Ascending aorta (tissue), 2 donors: ENCODE measurements around the gene PLCH2. TPM values are rescaled to one million over a fixed set of nuclear protein-coding genes. Genes with fewer than 3 reads are reported as not detected.

Experiments used
- DNase-seq, 2 donors: peaks; one replicate each; pipeline ENCODE4 v3.0.0-alpha.2; 2019; ENCODE audit warnings: low spot score in 2 of 2
- H3K27ac ChIP-seq, 2 donors: fragments of 200-600 bp; sonication (generic); one replicate each; pipeline ENCODE4 v1.5.1; 2016 to 2017; ENCODE audit warnings: mild to moderate bottlenecking in 1 of 2
- H3K27me3 ChIP-seq: fragments of 200-600 bp; sonication (generic); one replicate; pipeline ENCODE4 v1.5.1; 2017
- H3K36me3 ChIP-seq, 2 donors: fragments of 200-600 bp; sonication (generic); one replicate each; pipeline ENCODE4 v1.5.1; 2016
- H3K4me1 ChIP-seq, 2 donors: fragments of 200-600 bp; sonication (generic); one replicate each; pipeline ENCODE4 v1.5.1; 2016 to 2017; ENCODE audit warnings: mild to moderate bottlenecking in 1 of 2
- H3K4me3 ChIP-seq, 2 donors: fragments of 200-600 bp; sonication (generic); one replicate each; pipeline ENCODE4 v1.5.1; 2016 to 2017; ENCODE audit warnings: mild to moderate bottlenecking in 1 of 2
- H3K9me3 ChIP-seq, 2 donors: fragments of 200-600 bp; sonication (generic); one replicate each; pipeline ENCODE4 v1.5.1; 2016
- intact Hi-C: fragments of 100-400 bp; cut with DNase I; formaldehyde crosslinking; loops from one replicate; pipeline ENCODE4 v1.15.1; 2023
- total RNA-seq: library from RNA; depleted of rRNA; stranded (reverse); fragments of >200 nt; gene quantifications from one replicate; pipeline ENCODE4 v1.1.0, GENCODE V29; 2016
- TF ChIP-seq, protein P1 (sequence below), 3 experiments: fragments of 200-600 bp in 2 of 3; fragments of 450-650 bp in 1 of 3; sonication (generic) in 2 of 3; IDR thresholded peaks; one replicate each; pipeline ENCODE4 v1.5.1; 2016 to 2019; ENCODE audit warnings: antibody characterized with exemption in 3 of 3, mild to moderate bottlenecking in 1 of 3, moderate library complexity in 1 of 3

PLCH2 gene
- total RNA-seq, 1 donor from 2014 or later = not detected

DNA sequence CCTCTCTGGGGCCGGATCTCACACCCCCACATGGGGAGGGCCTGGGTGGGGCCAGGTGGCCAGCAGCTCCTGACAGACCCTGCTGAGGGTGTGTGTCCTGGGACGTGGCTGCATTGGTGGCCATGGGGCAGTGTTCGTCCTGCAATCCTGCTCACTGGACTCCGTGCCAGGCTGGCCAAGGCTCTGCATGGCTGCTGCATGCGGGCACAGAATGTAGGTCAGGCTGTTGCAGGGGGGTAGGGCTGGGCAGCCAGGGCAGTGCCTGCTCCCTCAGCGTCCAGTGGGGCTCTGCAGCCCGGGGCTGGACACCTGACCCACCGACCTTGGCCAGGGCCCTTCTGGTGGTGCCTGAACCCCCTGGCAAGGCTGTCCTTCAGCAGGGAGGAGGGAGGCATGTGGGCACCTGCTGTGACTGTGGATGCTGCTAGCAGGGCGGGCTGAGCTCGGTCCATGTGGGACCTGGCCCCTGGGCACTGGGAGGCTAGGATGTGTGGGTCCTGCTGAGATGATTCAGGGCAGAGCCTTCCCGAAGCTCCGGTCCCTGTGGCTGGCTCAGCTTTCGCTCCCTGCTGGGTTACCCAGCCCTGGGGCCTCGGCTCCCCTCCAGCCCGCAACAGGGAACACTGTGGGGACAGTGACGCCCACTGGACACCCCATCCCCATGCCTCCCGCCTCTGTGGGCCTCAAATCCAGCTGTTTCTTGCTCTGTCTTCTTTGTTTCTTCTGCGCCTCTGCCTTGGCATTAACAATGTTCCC lies 14.9 kb upstream of the PLCH2 start:
- Histone ChIP-seq H3K9me3 (no peaks in the 10 kb centered on the region), H3K4me3 (no peak overlapping the region), H3K27ac (no peak overlapping the region), H3K36me3 (no peaks in the 10 kb centered on the region), H3K4me1 (no peaks in the 10 kb centered on the region), H3K27me3 (peaks cover 3% of the 10 kb centered on the region)
- intact Hi-C loops = no loop called here
- DNase-seq = no peak
- TF ChIP-seq, protein P1, sequence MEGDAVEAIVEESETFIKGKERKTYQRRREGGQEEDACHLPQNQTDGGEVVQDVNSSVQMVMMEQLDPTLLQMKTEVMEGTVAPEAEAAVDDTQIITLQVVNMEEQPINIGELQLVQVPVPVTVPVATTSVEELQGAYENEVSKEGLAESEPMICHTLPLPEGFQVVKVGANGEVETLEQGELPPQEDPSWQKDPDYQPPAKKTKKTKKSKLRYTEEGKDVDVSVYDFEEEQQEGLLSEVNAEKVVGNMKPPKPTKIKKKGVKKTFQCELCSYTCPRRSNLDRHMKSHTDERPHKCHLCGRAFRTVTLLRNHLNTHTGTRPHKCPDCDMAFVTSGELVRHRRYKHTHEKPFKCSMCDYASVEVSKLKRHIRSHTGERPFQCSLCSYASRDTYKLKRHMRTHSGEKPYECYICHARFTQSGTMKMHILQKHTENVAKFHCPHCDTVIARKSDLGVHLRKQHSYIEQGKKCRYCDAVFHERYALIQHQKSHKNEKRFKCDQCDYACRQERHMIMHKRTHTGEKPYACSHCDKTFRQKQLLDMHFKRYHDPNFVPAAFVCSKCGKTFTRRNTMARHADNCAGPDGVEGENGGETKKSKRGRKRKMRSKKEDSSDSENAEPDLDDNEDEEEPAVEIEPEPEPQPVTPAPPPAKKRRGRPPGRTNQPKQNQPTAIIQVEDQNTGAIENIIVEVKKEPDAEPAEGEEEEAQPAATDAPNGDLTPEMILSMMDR (IDR thresholded peaks at IDR 0.05) = no peak

DNA sequence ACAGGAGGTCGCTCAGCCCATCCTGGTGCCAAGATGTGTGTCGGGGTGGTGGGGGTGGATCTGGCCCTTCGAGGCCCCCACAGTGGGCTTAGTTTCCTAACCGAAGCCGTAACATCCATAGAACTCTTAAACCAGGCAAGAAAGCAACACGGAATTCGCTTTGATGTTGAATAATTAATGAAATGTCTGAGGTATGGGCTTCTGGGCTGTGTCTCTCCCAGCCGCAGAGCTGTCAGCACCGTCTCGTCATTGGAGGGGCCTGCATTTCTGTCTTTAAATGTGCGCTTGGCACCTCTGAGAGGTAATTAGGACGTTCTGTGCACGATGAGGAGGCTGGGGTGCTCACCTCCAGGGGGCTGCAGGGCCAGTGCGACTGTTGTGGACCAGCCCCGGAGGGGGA lies 13.3 kb upstream of the PLCH2 start:
- intact Hi-C loops = no loop called here
- TF ChIP-seq, protein P1 (IDR thresholded peaks at IDR 0.05) = no peak
- Histone ChIP-seq H3K27ac (no peak overlapping the region), H3K36me3 (no peaks in the 10 kb centered on the region), H3K9me3 (no peaks in the 10 kb centered on the region), H3K27me3 (peaks cover 13% of the 10 kb centered on the region), H3K4me1 (no peaks in the 10 kb centered on the region), H3K4me3 (no peak overlapping the region)
- DNase-seq = no peak

DNA sequence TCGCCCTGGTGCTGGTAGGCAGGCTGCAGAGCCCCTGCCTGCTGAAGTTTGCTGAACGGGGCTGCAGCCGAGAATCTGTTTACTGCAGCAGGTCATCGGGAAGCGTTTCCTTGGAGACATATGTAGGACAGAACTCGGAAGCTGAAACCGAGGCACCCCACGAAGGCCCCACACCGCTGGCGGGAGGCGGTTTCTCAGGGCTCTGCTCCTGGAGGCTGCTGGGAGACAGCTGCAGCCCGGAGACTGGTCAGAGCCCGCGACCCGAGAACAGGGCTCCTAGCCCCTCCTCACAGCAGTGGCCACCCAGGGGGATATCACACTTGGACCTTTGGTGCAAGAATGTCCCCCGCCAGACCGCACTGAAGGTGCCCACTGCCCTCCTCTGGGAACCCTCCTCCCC lies 12.7 kb upstream of the PLCH2 start:
- no peaks in the 10 kb centered on the region for H3K9me3 ChIP-seq
- no peaks in the 10 kb centered on the region for H3K4me1 ChIP-seq
- TF ChIP-seq, protein P1 (IDR thresholded peaks at IDR 0.05) = no peak
- no peaks in the 10 kb centered on the region for H3K36me3 ChIP-seq
- peaks cover 13% of the 10 kb centered on the region for H3K27me3 ChIP-seq
- no peak overlapping the region for H3K4me3 ChIP-seq
- intact Hi-C loops = no loop called here
- DNase-seq = no peak
- H3K27ac ChIP-seq = no peak overlapping the region

DNA sequence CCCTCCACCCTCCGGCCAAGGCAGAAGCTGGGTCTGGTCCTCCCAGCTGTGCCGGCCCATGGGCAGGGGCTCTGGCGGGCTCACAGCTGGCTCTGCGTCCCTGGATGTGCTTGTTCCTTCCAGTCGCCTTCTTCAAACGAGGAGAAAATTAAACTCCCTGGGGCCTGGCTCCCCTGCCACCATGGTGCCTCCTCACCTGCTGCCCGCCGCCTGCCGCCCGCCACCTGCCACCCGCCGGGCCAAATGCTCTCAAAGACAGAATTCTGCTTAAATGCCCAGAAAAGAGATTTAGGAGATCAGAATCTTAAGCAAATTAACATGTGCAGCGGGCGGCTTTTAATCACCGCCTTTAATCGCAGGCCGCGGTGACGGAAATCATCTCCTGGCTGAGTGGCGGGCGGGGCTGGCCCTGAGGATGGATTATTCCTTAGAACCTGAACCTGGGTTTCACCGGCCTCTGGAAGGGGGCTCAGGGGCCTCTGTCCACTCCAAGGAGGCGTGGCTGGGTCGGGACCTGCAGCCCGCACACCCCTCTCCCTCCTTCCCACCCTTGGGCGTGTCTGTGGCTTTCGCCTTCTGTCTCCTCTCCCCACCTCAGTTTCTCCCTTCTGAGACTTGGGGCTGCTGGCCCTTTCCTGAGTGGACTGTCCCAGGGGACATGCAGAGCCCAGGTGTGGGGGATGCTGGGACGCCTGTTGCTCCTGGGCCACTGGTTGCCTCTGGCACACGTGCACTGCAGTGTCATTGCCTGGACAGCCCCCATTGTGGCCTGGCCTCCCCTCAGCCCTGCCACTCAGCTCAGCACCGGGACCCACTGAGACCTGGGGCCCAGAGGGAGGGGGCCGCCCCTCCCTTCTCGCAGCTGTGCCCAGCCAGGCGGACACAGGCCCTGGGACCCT lies 10.5 kb upstream of the PLCH2 start:
- Histone ChIP-seq H3K27me3 (peaks cover 13% of the 10 kb centered on the region), H3K36me3 (no peaks in the 10 kb centered on the region), H3K9me3 (no peaks in the 10 kb centered on the region), H3K27ac (no peak overlapping the region), H3K4me1 (no peaks in the 10 kb centered on the region), H3K4me3 (no peak overlapping the region)
- DNase-seq = no peak
- TF ChIP-seq, protein P1 (IDR thresholded peaks at IDR 0.05) = no peak
- intact Hi-C loops = no loop called here

- TF ChIP-seq, protein P1 (IDR thresholded peaks at IDR 0.05) = no peak
- H3K4me1 ChIP-seq = no peaks in the 10 kb centered on the region
- intact Hi-C loops = no loop called here
- H3K27ac ChIP-seq = no peak overlapping the region
- no peak for DNase-seq
- no peaks in the 10 kb centered on the region for H3K36me3 ChIP-seq
- no peak overlapping the region for H3K4me3 ChIP-seq
- H3K27me3 ChIP-seq = peaks cover 13% of the 10 kb centered on the region
- H3K9me3 ChIP-seq = no peaks in the 10 kb centered on the region
Observed at GRCh38 chr1:2466270-2466665, 9.8 kb upstream of the PLCH2 start.
